Esophagus muscularis mucosa (tissue), 4 donors: ENCODE data around the gene CCDC185.

Experiments
- CTCF ChIP-seq, 3 experiments: fragments of 200-600 bp in 2 of 3; fragments of 450-650 bp in 1 of 3; sonication (generic) in 2 of 3; IDR thresholded peaks; one replicate each; pipeline ENCODE4 v1.5.1; 2017 to 2019; ENCODE audit warnings: antibody characterized with exemption in 3 of 3, mild to moderate bottlenecking in 2 of 3, moderate library complexity in 1 of 3
- EP300 ChIP-seq: sonication (generic); formaldehyde crosslinking; IDR thresholded peaks from one replicate; pipeline ENCODE4 v1.6.1; 2017; ENCODE audit warnings: antibody characterized with exemption
- POLR2AphosphoS5 ChIP-seq, 2 donors: sonication (generic); formaldehyde crosslinking; IDR thresholded peaks; one replicate each; pipeline ENCODE4 v1.6.1; 2017; ENCODE audit warnings: antibody characterized with exemption in 2 of 2

- TF ChIP-seq CTCF (IDR thresholded peaks at IDR 0.05) (no peak), POLR2AphosphoS5 (IDR thresholded peaks at IDR 0.05) (no peak), EP300 (no peak)
These were observed 29.7 kb downstream of the CCDC185 start for GRCh38 chr1:223422911-223423310.
